SK-N-SH (cell line): ENCODE measurements around the gene RAD23A. TPM values are rescaled to one million over a fixed set of nuclear protein-coding genes. Genes with fewer than 3 reads are reported as not detected.

Source experiments
- EP300 ChIP-seq, 2 experiments: IDR thresholded peaks; 2 replicates each; pipeline versions ENCODE4 v1.4.0 to v1.6.1; 2012; ENCODE audit warnings: borderline replicate concordance in 1 of 2, low read depth in 1 of 2, low read length in 1 of 2
- FOSL2 ChIP-seq: IDR thresholded peaks from 2 replicates; pipeline ENCODE4 v1.4.0; 2012; ENCODE audit warnings: low read depth, mild to moderate bottlenecking, moderate library complexity, borderline replicate concordance
- FOXJ3 ChIP-seq: sonication (generic); formaldehyde crosslinking; IDR thresholded peaks from 2 replicates; pipeline ENCODE4 v1.5.1; 2020; ENCODE audit warnings: mild to moderate bottlenecking, missing genetic modification reagents
- MXI1 ChIP-seq: IDR thresholded peaks from 2 replicates; pipeline ENCODE4 v1.6.1; 2012; ENCODE audit warnings: mild to moderate bottlenecking, low read depth, low read length, improper control_type of control experiment
- NRF1 ChIP-seq: IDR thresholded peaks from 2 replicates; pipeline ENCODE4 v1.6.1; 2012; ENCODE audit warnings: low read depth, mild to moderate bottlenecking, low read length
- RXRA ChIP-seq: IDR thresholded peaks from 2 replicates; pipeline ENCODE4 v1.4.0; 2012; ENCODE audit warnings: low read depth, mild to moderate bottlenecking, borderline replicate concordance
- SIN3A ChIP-seq: IDR thresholded peaks from 2 replicates; pipeline ENCODE4 v1.6.1; 2012; ENCODE audit warnings: low read depth, mild to moderate bottlenecking, low read length, moderate library complexity, borderline replicate concordance
- TCF12 ChIP-seq: IDR thresholded peaks from 2 replicates; pipeline ENCODE4 v1.4.0; 2012
- polyA plus RNA-seq, 3 experiments: library from polyadenylated mRNA; depleted of rRNA; stranded (reverse); fragments of >200 nt; gene quantifications; 2 replicates each; pipeline ENCODE4 v1.2.3, GENCODE V29; 2012
- TF ChIP-seq, protein P1 (sequence below): fragments of 150-350 bp; IDR thresholded peaks from 2 replicates; pipeline ENCODE4 v1.6.1; 2017; ENCODE audit warnings: antibody characterized with exemption, low read length, low read depth, borderline replicate concordance
- TF ChIP-seq, protein P2 (sequence below): IDR thresholded peaks from 2 replicates; pipeline ENCODE4 v1.4.0; 2012; ENCODE audit warnings: low read depth
- TF ChIP-seq, protein P3 (sequence below): IDR thresholded peaks from 2 replicates; pipeline ENCODE4 v1.4.0; 2012; ENCODE audit warnings: low read depth, borderline replicate concordance
- TF ChIP-seq, protein P4 (sequence below): IDR thresholded peaks from 2 replicates; pipeline ENCODE4 v1.6.1; 2012; ENCODE audit warnings: mild to moderate bottlenecking, low read depth, low read length, moderate library complexity

The RAD23A gene
- polyA plus RNA-seq, 1 of the 3 experiments (the other 2 are of a cell fraction) = 116 TPM

DNA sequence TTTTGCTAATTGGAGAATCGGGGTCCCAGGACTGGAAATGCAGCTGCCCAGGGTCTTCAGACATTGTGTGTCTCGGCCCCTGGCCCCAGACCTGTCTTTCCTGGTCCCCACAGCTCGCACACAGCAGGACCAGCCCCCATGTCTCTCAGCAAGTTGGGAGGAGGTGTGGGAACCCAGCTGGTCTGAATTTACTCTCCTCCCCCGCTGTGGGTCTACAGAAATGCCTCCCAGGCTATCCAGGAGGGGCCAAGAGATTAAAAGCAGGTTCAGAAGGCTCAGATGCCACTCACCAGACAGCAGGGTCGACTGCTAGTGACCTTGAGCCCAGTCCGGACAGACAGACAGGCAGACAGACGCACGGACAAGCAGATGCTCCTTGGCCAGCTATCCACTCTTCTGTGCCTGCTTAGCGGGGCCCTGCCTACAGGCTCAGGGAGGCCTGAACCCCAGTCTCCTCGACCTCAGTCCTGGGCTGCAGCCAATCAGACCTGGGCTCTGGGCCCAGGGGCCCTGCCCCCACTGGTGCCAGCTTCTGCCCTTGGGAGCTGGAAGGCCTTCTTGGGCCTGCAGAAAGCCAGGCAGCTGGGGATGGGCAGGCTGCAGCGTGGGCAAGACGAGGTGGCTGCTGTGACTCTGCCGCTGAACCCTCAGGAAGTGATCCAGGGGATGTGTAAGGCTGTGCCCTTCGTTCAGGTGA is 23.8 kb downstream of the RAD23A start, which contains the start of gene DAND5 (continued):
- TF ChIP-seq FOXJ3 (CRISPR knock-in tag) (0 out of 2 replicates have a peak, but pooled peaks have one; percentile 47), FOSL2 (no peak), SIN3A (no peak), TCF12 (peak; percentile 34; the same call in 1 of the 2 replicates), MXI1 (peak; percentile 46; the same call in 1 of the 2 replicates), RXRA (no peak), EP300 (IDR thresholded peaks at IDR 0.05; ENCODE audit: borderline replicate concordance in 1 of 2, low read depth in 1 of 2, low read length in 1 of 2) (peak in 1 of 2 experiments; percentile 86; a peak in 2 of 4 replicates), NRF1 (no peak)
- TF ChIP-seq, protein P1, sequence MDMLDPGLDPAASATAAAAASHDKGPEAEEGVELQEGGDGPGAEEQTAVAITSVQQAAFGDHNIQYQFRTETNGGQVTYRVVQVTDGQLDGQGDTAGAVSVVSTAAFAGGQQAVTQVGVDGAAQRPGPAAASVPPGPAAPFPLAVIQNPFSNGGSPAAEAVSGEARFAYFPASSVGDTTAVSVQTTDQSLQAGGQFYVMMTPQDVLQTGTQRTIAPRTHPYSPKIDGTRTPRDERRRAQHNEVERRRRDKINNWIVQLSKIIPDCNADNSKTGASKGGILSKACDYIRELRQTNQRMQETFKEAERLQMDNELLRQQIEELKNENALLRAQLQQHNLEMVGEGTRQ = no peak
- TF ChIP-seq, protein P2, sequence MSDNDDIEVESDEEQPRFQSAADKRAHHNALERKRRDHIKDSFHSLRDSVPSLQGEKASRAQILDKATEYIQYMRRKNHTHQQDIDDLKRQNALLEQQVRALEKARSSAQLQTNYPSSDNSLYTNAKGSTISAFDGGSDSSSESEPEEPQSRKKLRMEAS = no peak
- TF ChIP-seq, protein P3, sequence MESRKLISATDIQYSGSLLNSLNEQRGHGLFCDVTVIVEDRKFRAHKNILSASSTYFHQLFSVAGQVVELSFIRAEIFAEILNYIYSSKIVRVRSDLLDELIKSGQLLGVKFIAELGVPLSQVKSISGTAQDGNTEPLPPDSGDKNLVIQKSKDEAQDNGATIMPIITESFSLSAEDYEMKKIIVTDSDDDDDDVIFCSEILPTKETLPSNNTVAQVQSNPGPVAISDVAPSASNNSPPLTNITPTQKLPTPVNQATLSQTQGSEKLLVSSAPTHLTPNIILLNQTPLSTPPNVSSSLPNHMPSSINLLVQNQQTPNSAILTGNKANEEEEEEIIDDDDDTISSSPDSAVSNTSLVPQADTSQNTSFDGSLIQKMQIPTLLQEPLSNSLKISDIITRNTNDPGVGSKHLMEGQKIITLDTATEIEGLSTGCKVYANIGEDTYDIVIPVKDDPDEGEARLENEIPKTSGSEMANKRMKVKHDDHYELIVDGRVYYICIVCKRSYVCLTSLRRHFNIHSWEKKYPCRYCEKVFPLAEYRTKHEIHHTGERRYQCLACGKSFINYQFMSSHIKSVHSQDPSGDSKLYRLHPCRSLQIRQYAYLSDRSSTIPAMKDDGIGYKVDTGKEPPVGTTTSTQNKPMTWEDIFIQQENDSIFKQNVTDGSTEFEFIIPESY = no peak
- TF ChIP-seq, protein P4, sequence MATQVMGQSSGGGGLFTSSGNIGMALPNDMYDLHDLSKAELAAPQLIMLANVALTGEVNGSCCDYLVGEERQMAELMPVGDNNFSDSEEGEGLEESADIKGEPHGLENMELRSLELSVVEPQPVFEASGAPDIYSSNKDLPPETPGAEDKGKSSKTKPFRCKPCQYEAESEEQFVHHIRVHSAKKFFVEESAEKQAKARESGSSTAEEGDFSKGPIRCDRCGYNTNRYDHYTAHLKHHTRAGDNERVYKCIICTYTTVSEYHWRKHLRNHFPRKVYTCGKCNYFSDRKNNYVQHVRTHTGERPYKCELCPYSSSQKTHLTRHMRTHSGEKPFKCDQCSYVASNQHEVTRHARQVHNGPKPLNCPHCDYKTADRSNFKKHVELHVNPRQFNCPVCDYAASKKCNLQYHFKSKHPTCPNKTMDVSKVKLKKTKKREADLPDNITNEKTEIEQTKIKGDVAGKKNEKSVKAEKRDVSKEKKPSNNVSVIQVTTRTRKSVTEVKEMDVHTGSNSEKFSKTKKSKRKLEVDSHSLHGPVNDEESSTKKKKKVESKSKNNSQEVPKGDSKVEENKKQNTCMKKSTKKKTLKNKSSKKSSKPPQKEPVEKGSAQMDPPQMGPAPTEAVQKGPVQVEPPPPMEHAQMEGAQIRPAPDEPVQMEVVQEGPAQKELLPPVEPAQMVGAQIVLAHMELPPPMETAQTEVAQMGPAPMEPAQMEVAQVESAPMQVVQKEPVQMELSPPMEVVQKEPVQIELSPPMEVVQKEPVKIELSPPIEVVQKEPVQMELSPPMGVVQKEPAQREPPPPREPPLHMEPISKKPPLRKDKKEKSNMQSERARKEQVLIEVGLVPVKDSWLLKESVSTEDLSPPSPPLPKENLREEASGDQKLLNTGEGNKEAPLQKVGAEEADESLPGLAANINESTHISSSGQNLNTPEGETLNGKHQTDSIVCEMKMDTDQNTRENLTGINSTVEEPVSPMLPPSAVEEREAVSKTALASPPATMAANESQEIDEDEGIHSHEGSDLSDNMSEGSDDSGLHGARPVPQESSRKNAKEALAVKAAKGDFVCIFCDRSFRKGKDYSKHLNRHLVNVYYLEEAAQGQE = no peak
